Stimulated activated CD8-positive, alpha-beta memory T cell treated with anti-CD3 and anti-CD28 coated beads, Interleukin-15, amount 100 ng/mL, for 24 hours (primary cell): ENCODE measurements around the gene SLC9B2.
"Not testable (repeated sequence)": the region's sequence is repeated elsewhere in the genome, so short reads cannot be mapped to it uniquely, and the experiment has no call there.

ENCODE experiments used
- DNase-seq: peaks from one replicate; pipeline ENCODE4 v3.0.0-alpha.2; 2020; ENCODE audit warnings: low read depth

SLC9B2 gene

DNA sequence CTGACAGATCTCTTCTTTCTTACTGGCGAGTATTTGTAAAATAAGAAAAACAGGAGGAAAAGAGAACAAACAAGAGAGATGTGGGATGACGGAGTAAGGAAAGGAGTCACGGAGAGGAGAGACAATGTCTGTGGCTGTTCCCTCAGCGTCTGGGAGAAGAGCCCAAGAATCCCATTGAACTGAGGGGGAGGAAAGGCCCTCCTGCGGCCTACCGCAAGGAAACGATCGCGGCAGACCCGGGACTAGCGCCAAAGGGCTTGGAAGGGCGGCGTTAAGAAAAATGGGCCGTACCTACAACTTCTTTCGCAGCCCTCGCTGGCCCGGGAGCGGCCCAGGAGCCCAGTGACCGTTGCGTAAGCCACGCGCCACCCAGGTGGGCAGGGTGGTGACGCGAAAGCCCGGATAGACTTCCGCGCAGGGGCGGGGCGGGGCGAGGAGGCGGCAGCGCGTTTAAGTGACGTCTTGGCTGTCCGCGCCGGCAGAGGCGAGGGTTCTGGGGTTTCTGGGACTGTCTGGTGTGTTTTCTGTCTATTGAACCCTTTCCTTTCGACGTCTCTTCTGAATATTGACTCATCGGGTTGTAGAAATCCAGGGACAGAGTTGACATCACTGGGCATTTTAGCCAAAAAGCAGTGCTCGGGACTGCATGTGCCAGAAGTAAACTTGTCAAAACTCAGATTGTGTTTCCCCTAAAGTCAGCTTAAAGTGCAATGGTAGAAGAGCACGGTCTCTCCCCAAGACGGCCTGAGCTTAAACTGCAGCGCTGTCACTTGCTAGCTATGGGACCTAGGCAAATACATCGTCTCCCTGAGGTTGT lies 57.0 kb downstream of the SLC9B2 start, which contains the start of gene SLC9B1:
Gene SLC9B1, minus strand, starts transcription at position 398 of the 817 bp plus-strand sequence. CDS start 27,994 bp downstream, outside the sequence.
- peak; percentile 76 for DNase-seq

DNA sequence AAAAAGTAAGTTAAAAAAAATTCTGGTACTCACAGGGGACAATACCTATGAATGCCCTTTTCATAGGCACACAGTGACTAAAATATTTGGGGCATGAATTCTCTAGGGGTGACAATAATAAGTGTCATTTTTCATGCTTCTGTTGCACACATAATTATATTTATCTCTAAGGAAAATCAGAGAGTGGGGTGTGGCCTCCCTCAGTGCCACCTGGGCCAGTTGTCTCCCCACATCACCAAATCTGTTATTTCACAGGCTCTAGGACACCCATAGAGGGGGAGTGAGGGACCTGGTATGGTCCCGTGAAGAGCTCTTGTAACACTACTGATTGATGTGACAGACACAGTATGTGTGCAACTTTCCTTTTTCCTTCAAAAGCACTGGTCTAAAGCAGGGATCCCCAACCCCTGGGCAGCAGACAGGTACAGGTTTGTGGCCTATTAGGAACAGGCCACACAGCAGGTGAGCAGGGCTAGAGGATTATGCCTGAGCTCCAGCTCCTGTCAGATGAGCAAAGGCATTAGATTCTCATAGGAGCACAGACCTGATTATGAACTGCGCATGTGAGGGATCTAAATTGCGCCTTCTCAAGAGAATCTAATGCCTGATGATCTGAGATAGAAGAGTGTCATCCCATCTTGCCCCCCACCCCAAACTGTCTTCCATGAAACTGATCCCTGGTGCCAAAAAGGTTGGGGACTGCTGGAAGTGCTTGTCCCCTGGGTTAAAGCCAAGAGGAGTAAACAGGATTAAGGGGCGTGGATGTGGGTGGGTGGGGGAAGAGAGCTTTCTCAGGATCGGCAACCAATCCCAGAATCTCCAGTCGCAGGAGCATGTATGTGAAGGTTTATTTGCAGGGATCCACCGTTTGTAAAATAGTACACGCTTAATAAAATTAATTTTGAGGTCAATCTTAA lies 57.9 kb downstream of the SLC9B2 start:
- no peak for DNase-seq

DNA sequence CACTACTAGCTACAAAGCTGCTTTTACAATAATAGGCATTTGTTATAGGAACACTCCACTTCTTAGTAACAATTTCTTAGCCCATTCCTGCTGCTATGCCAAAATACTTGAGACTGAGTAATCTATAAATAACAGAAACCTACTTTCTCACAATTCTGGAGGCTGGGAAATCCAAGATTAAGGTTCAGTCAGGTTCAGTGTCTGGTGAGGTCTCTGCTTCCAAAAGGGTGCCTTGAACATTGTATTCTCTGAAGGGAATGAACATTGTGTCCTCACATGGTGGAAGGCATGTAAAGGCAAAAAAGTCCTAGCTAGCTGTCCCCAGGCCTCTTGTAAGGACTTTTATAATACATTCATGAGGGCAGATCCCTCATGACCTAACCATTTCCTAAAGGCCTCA lies 64.0 kb downstream of the SLC9B2 start:
- DNase-seq: no peak

- no peak for DNase-seq
These were observed 64.5 kb downstream of the SLC9B2 start for GRCh38 chr4:103012060-103012459.

GRCh38 chr4:103011378-103012025 lies 65.1 kb downstream of the SLC9B2 start:
- no peak for DNase-seq

- DNase-seq: no peak
These were observed 65.8 kb downstream of the SLC9B2 start for GRCh38 chr4:103010804-103011203.

DNA sequence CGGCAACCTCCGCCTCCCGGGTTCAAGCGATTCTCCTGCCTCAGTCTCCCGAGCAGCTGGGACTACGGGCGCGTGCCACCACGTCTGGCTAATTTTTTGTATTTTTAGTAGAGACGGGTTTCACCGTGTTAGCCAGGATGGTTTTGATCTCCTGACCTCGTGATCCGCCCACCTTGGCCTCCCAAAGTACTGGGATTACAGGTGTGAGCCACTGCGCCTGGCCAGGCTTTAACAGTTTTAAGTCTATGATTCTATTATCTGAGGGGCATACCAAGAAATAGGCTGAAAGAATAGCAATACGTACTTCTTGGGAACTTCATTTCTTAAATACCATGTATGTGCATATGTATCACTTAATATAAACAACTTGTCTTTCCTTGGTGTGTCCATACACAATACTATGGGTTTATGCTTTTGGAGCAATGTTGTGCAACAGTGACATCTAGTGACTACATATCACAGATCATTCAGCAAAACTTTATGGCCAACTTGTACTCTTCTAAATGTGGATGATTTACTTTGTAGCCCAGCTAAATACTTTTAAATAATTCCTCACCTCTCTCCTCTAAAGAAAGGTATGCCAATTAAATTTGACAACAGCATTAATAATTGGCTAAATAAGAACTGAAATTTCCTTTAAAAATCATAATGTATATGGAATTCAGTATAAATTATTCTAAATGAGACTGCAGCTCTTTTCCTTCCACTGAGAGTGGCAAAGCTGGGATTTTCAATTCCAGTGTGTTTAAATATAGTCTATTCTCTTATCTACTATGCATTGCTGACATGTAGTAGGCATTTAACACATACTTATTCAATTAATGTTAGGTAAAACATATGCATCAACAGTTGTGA lies 67.5 kb downstream of the SLC9B2 start:
- DNase-seq: no peak

DNA sequence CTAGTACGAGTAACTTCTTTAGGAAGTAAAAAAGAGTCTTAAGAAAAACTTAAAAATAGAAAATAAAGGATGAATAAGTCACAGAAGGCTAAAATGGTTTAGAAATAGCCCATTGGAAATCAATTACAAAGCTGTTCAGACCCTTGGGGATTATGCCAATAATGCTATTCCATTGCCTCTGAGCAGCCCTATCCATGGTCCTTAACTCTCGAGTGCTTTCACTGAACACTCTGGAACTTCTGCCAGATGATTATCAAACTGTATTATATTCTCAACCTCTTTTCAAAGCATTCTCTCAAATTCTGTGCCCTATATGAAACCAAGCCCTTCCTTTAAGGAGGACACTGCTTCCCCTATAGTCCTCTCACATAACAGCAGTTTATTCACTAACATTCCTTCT lies 74.0 kb downstream of the SLC9B2 start:
- no peak for DNase-seq

GRCh38 chr4:102994803-102995202 lies 81.8 kb downstream of the SLC9B2 start:
- no peak for DNase-seq

- not testable (repeated sequence) for DNase-seq
These were observed 82.6 kb downstream of the SLC9B2 start for GRCh38 chr4:102993985-102994384.

GRCh38 chr4:102988429-102989020 lies 88.0 kb downstream of the SLC9B2 start:
- no peak for DNase-seq

- DNase-seq: no peak
These were observed 95.6 kb downstream of the SLC9B2 start for GRCh38 chr4:102981005-102981404.
